Effector memory CD8-positive, alpha-beta T cell (primary cell): ENCODE data around the gene ZBTB49.
"Not testable (repeated sequence)": the region's sequence is repeated elsewhere in the genome, so short reads cannot be mapped to it uniquely, and the experiment has no call there.

Experiments used
- ATAC-seq: fragments of 150-1000 bp; cut with Tn5 transposase; replicated peaks from 2 replicates; pipeline ENCODE4 v1.10.0; 2021; ENCODE audit warnings: mild to moderate bottlenecking, moderate library complexity
- DNase-seq, 3 experiments: peaks; one replicate each; pipeline ENCODE4 v3.0.0; 2021
- H3K27ac Mint-ChIP-seq, 2 donors: one replicate each; pipeline ENCODE4 v1.8.0; 2022; ENCODE audit warnings: mild to moderate bottlenecking in 2 of 2, mixed read lengths in 2 of 2, moderate library complexity in 2 of 2
- H3K27me3 Mint-ChIP-seq, 2 donors: one replicate each; pipeline ENCODE4 v1.8.0; 2022; ENCODE audit warnings: mixed read lengths in 2 of 2
- H3K36me3 Mint-ChIP-seq: one replicate; pipeline ENCODE4 v1.8.0; 2022; ENCODE audit warnings: mild to moderate bottlenecking, moderate library complexity, mixed read lengths; ENCODE audit not compliant: insufficient read depth
- H3K4me1 Mint-ChIP-seq, 2 donors: one replicate each; pipeline ENCODE4 v1.8.0; 2022; ENCODE audit warnings: low read depth in 2 of 2, mixed read lengths in 2 of 2
- H3K4me3 Mint-ChIP-seq, 2 donors: one replicate each; pipeline ENCODE4 v1.8.0; 2022; ENCODE audit warnings: mild to moderate bottlenecking in 2 of 2, mixed read lengths in 2 of 2, moderate library complexity in 2 of 2
- H3K9me3 Mint-ChIP-seq, 2 donors: one replicate each; pipeline ENCODE4 v1.8.0; 2022; ENCODE audit warnings: mixed read lengths in 2 of 2

The ZBTB49 gene

GRCh38 chr4:4338210-4339001, 48.4 kb downstream of the ZBTB49 start:
- Mint-ChIP-seq H3K27ac (peak overlapping the region in 1 of 2 donors; percentile 35), H3K9me3 (no peaks in the 10 kb centered on the region), H3K36me3 (peaks cover 2% of the 10 kb centered on the region), H3K4me1 (peaks cover 0 to 8% of the 10 kb centered on the region in 2 donors), H3K4me3 (no peak overlapping the region), H3K27me3 (no peaks in the 10 kb centered on the region)
- DNase-seq (no peak), ATAC-seq (no peak)

DNA sequence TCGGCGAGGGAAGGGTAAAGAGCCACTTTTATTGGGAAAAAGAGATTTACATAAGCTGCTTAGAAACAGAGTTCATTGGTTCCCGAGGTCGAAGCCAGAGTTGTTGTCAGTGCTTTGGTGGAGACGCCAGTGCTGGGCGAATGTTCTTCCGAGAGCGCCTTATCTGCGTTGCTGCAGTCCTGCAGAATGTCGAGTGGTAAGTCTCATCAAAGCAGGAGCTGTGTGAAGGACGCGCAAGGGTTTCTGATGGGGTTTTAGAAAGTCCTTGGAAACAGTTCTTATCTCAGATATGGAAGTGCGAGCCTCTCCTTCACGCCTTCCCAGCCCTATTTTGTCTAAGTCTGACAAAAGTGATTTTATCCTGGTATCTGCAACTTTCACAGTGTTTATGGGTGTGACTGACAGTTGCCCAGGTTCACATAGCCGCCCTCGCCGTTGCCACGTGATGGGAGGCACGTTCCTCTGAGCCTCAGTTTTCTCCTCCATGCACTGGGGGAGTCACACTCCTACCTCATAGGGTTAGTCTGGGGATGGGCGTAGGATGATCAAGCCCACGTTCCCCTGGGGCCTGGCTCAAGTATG, 49.5 kb downstream of the ZBTB49 start:
- Mint-ChIP-seq H3K27ac (no peak overlapping the region), H3K4me1 (peaks cover 0 to 6% of the 10 kb centered on the region in 2 donors), H3K4me3 (no peak overlapping the region), H3K9me3 (no peaks in the 10 kb centered on the region), H3K27me3 (no peaks in the 10 kb centered on the region), H3K36me3 (peaks cover 2% of the 10 kb centered on the region)
- ATAC-seq = no peak
- no peak for DNase-seq

GRCh38 chr4:4341861-4342650, 52.0 kb downstream of the ZBTB49 start:
- no peak overlapping the region for H3K27ac Mint-ChIP-seq
- DNase-seq (no peak), ATAC-seq (no peak)
- H3K36me3 Mint-ChIP-seq = peaks cover 2% of the 10 kb centered on the region
- peaks cover 0 to 2% of the 10 kb centered on the region in 2 donors for H3K4me1 Mint-ChIP-seq
- no peaks in the 10 kb centered on the region for H3K9me3 Mint-ChIP-seq
- no peak overlapping the region for H3K4me3 Mint-ChIP-seq
- no peaks in the 10 kb centered on the region for H3K27me3 Mint-ChIP-seq

DNA sequence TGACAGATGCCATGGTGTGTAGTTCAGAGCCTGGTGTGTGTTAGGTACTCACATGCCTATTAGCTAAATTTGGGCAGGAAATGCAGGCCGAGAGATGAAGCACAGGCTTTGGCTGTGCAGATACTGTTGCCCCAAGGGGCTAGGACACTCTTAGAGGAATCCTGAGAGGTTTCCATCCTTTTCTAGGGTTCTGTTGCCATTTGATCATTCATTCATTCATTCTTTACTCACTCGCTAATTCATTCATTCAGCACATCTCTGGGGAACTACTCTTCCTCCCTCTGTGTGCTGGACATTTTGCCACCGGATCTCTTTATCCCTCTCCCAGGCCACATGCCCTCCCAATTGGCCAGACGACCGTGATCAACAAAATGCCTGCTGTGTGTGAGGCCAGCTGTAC, 53.0 kb downstream of the ZBTB49 start:
- Mint-ChIP-seq H3K4me3 (no peak overlapping the region), H3K9me3 (no peaks in the 10 kb centered on the region), H3K4me1 (peaks cover 4 to 10% of the 10 kb centered on the region in 2 donors), H3K27me3 (no peaks in the 10 kb centered on the region), H3K27ac (no peak overlapping the region), H3K36me3 (peaks cover 2% of the 10 kb centered on the region)
- DNase-seq (no peak), ATAC-seq (no peak)

GRCh38 chr4:4344915-4345527, 55.0 kb downstream of the ZBTB49 start:
- H3K4me1 Mint-ChIP-seq = peaks cover 14 to 24% of the 10 kb centered on the region in 2 donors

DNA sequence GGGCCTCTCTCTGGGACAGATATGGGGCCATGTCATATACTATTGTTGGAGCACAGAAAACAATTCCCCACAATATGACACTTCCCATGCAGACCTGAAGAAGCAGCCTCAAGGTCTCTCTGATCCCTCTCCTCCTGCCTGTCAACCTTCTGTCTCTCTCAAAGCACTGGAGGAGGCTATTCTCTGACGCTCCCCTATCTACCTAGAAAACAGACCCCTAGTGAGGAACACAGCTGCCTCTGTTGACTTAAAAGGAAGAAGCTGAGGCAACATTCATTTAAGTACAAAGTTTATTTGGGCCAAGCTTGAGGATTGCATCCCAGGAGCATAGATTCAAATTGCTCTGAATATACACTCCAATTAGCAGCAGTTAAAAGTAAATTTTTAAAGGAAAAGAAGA, 57.5 kb downstream of the ZBTB49 start:
- ATAC-seq = no peak
- DNase-seq = no peak
- Mint-ChIP-seq H3K4me3 (peak overlapping the region; percentile 44 to 57), H3K27me3 (no peaks in the 10 kb centered on the region), H3K27ac (peak overlapping the region; percentile 62 to 84), H3K9me3 (peaks cover 0 to 2% of the 10 kb centered on the region in 2 donors), H3K4me1 (peaks cover 14 to 24% of the 10 kb centered on the region in 2 donors), H3K36me3 (peaks cover 3% of the 10 kb centered on the region)

More at GRCh38 chr4:4344915-4345527, 55.0 kb downstream of the ZBTB49 start:
- no peak overlapping the region for H3K27ac Mint-ChIP-seq
- peaks cover 3% of the 10 kb centered on the region for H3K36me3 Mint-ChIP-seq
- no peak overlapping the region for H3K4me3 Mint-ChIP-seq
- no peaks in the 10 kb centered on the region for H3K27me3 Mint-ChIP-seq
- ATAC-seq = no peak
- no peak for DNase-seq
- peaks cover 0 to 2% of the 10 kb centered on the region in 2 donors for H3K9me3 Mint-ChIP-seq

GRCh38 chr4:4348585-4348984, 58.5 kb downstream of the ZBTB49 start:
- Mint-ChIP-seq H3K27ac (peak overlapping the region; percentile 84 to 91), H3K4me3 (peak overlapping the region; percentile 55 to 57), H3K4me1 (peaks cover 14 to 24% of the 10 kb centered on the region in 2 donors)
- DNase-seq (peak; percentile 23 to 52 (median 24)), ATAC-seq (peak; percentile 90)
- not testable (repeated sequence) for H3K9me3 Mint-ChIP-seq, H3K27me3 Mint-ChIP-seq, H3K36me3 Mint-ChIP-seq

- Mint-ChIP-seq H3K27ac (no peak overlapping the region), H3K4me3 (no peak overlapping the region), H3K36me3 (peaks cover 3% of the 10 kb centered on the region), H3K9me3 (peaks cover 0 to 2% of the 10 kb centered on the region in 2 donors), H3K4me1 (peaks cover 14 to 24% of the 10 kb centered on the region in 2 donors), H3K27me3 (no peaks in the 10 kb centered on the region)
- ATAC-seq (no peak), DNase-seq (no peak)
Observed at GRCh38 chr4:4349867-4350266, 59.8 kb downstream of the ZBTB49 start.

- ATAC-seq (no peak), DNase-seq (no peak)
- Mint-ChIP-seq H3K4me3 (no peak overlapping the region), H3K27me3 (peaks cover 0 to 5% of the 10 kb centered on the region in 2 donors), H3K36me3 (peaks cover 3% of the 10 kb centered on the region), H3K4me1 (peaks cover 14 to 31% of the 10 kb centered on the region in 2 donors), H3K9me3 (peaks cover 0 to 2% of the 10 kb centered on the region in 2 donors), H3K27ac (no peak overlapping the region)
Observed at GRCh38 chr4:4350909-4351308, 60.9 kb downstream of the ZBTB49 start.

DNA sequence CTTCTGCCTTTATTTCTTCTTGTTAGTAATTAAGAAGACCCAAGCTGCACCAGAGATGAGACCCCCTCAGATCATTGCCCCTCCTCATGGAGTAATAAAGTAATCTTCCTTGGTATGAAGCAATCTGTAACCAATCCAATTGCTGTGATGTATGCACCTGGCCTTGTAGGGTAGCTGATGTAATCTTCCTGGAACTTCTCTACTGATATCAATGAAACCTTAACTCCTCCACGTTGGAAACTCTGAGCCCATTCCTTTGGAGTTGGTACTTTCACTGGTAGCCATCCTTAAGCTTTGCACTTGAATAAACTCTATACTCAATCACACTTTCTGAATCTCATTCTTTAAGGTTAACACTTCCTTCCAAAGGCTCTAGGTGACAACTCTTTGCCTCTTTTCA, 65.3 kb downstream of the ZBTB49 start:
- Mint-ChIP-seq H3K27me3 (peaks cover 4 to 42% of the 10 kb centered on the region in 2 donors), H3K36me3 (no peaks in the 10 kb centered on the region), H3K27ac (no peak overlapping the region), H3K4me1 (peaks cover 0 to 8% of the 10 kb centered on the region in 2 donors), H3K9me3 (no peaks in the 10 kb centered on the region), H3K4me3 (no peak overlapping the region)
- no peak for DNase-seq
- ATAC-seq = no peak

DNA sequence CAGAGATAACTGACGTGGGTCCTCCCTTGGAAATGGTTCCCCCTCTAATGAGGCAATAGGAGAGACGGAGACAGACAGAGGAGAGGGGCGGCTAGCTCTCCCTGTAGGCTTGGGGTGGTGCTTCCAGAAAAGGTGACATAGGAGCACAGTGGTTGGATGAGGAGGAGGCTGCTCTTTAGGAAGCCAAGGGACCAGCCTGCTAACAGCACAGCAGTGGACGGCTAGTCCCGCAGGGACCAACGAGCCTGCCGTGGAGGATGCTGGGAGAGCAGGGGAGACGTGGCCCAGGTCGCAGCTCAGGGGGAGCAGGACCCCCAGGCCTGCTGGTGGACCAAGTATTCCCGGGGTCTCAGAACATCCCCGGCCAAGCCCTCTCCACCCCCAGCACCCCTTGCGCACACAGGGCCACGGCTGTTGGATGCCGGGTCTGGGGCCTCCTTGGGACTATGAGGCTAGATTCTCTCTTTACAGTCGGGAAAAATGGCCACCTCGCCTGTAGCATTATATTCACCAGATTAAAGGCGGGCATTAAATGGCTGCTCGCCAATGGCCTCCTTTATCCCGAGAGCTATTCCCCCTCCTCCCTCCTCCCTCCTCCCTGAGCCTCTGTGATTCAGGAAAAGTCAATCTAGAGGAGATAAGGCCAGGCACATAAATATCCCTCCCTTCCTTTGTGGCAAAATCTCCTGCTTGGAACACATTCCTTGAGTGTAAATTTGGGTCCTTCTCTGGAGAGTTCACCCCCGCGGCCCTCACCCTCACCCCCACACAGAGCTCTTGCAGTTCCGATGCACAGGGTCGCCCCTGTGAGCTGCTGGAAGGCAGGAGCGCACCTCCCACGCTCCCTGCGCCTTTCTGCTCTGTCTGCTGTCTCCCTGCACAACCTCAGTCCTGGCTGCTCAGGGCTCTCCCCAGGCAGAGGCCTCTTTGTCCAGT, 66.3 kb downstream of the ZBTB49 start:
- Mint-ChIP-seq H3K27ac (no peak overlapping the region), H3K4me3 (no peak overlapping the region), H3K9me3 (no peaks in the 10 kb centered on the region), H3K4me1 (peaks cover 0 to 8% of the 10 kb centered on the region in 2 donors), H3K27me3 (peaks cover 11 to 53% of the 10 kb centered on the region in 2 donors), H3K36me3 (no peaks in the 10 kb centered on the region)
- ATAC-seq = no peak
- DNase-seq = no peak

GRCh38 chr4:4358093-4358854, 68.2 kb downstream of the ZBTB49 start:
- peaks cover 26 to 72% of the 10 kb centered on the region in 2 donors for H3K27me3 Mint-ChIP-seq
- DNase-seq (no peak), ATAC-seq (no peak)
- H3K4me1 Mint-ChIP-seq = peaks cover 5 to 13% of the 10 kb centered on the region in 2 donors
- H3K27ac Mint-ChIP-seq = no peak overlapping the region
- H3K36me3 Mint-ChIP-seq = no peaks in the 10 kb centered on the region
- H3K4me3 Mint-ChIP-seq = no peak overlapping the region
- H3K9me3 Mint-ChIP-seq = no peaks in the 10 kb centered on the region
